ENCODE results near the gene CTNND2.

Gene CTNND2

DNA sequence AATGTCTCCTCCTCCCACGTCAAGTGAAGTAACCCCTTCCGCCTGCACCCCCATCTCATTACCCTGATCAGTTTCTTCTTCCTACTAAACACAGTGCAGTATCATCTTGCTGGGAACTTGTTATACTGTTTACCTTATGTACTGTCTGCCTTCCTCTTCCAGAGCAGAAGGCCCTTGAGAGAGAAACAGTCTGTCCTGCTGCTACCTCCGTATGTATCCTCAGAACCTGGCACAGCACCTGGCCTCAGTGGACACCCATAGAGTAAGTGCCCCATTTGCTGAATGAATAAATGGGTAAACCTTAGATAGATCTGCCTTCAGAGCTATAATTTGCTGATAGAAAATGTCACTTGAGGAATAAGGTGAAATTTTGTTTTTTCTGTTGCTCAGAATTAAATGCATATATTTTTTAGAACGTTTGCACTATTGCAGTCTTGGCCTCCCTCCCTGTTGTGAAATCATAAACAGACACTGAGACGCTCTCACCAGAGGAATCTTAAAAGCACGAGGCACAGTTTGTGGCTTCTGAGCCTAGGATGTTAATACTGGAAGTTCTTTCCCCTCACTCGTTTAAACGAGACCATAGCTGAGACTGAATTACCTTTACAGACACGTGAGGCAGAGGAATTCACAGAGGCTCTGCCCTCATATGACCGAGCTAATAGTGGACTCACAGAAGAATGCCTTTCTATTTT is 920.1 kb downstream of the CTNND2 start:
- Histone ChIP-seq H3K36me3 (ENCODE audit: insufficient read depth, low read length) (peaks cover 22% of the 10 kb centered on the region), H2AFZ (ENCODE audit: low read depth, low read length) (no peak overlapping the region), H3K27me3 (ENCODE audit: insufficient read depth, low read length) (no peaks in the 10 kb centered on the region), H3K9me3 (ENCODE audit: low read length) (no peaks in the 10 kb centered on the region), H3K4me1 (ENCODE audit: insufficient read depth, low read length) (no peaks in the 10 kb centered on the region), H3K4me3 (ENCODE audit: low read length) (no peak overlapping the region)

GRCh38 chr5:10982626-10983025 is 921.6 kb downstream of the CTNND2 start:
- H3K27me3 ChIP-seq (ENCODE audit: insufficient read depth, low read length): no peaks in the 10 kb centered on the region
- no peaks in the 10 kb centered on the region for H3K9me3 ChIP-seq (ENCODE audit: low read length)
- H3K36me3 ChIP-seq (ENCODE audit: insufficient read depth, low read length): peaks cover 31% of the 10 kb centered on the region
- H2AFZ ChIP-seq (ENCODE audit: low read depth, low read length): no peak overlapping the region
- no peak overlapping the region for H3K4me3 ChIP-seq (ENCODE audit: low read length)
- H3K4me1 ChIP-seq (ENCODE audit: insufficient read depth, low read length): no peaks in the 10 kb centered on the region

DNA sequence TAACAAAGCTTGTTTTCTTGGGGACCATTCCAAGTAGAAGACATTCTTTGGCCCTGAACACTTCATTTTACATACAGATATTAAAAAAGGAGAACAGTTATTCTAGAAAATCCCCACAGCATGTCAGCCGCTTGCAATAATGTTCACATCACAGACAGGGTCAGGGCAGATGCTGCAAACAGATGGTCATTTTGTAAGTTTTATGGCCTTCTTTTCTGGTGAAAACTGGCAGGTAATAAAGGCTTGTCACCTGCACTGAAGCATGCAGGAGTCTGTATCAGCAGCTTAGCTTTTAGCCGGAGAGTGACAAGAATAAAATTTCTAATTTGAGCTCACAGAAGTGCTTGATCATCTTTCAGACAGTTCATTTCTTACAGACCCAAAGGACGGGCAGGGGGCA is 922.3 kb downstream of the CTNND2 start:
- Histone ChIP-seq H3K9me3 (ENCODE audit: low read length) (no peaks in the 10 kb centered on the region), H3K27me3 (ENCODE audit: insufficient read depth, low read length) (no peaks in the 10 kb centered on the region), H3K4me1 (ENCODE audit: insufficient read depth, low read length) (no peaks in the 10 kb centered on the region), H3K36me3 (ENCODE audit: insufficient read depth, low read length) (peaks cover 31% of the 10 kb centered on the region), H2AFZ (ENCODE audit: low read depth, low read length) (no peak overlapping the region), H3K4me3 (ENCODE audit: low read length) (no peak overlapping the region)

- Histone ChIP-seq H3K4me3 (ENCODE audit: low read length) (no peak overlapping the region), H3K36me3 (ENCODE audit: insufficient read depth, low read length) (peaks cover 43% of the 10 kb centered on the region), H3K27me3 (ENCODE audit: insufficient read depth, low read length) (no peaks in the 10 kb centered on the region), H3K9me3 (ENCODE audit: low read length) (peaks cover 6% of the 10 kb centered on the region), H2AFZ (ENCODE audit: low read depth, low read length) (no peak overlapping the region), H3K4me1 (ENCODE audit: insufficient read depth, low read length) (no peaks in the 10 kb centered on the region)
These were observed 927.2 kb downstream of the CTNND2 start for GRCh38 chr5:10977011-10977410.

GRCh38 chr5:10975945-10976344 is 928.3 kb downstream of the CTNND2 start:
- Histone ChIP-seq H3K4me1 (ENCODE audit: insufficient read depth, low read length) (no peaks in the 10 kb centered on the region), H3K9me3 (ENCODE audit: low read length) (peaks cover 6% of the 10 kb centered on the region), H3K27me3 (ENCODE audit: insufficient read depth, low read length) (no peaks in the 10 kb centered on the region), H3K36me3 (ENCODE audit: insufficient read depth, low read length) (peaks cover 33% of the 10 kb centered on the region), H3K4me3 (ENCODE audit: low read length) (no peak overlapping the region), H2AFZ (ENCODE audit: low read depth, low read length) (no peak overlapping the region)

GRCh38 chr5:10974850-10975249 is 929.4 kb downstream of the CTNND2 start:
- Histone ChIP-seq H2AFZ (ENCODE audit: low read depth, low read length) (no peak overlapping the region), H3K9me3 (ENCODE audit: low read length) (peaks cover 6% of the 10 kb centered on the region), H3K36me3 (ENCODE audit: insufficient read depth, low read length) (peaks cover 33% of the 10 kb centered on the region), H3K4me3 (ENCODE audit: low read length) (no peak overlapping the region), H3K27me3 (ENCODE audit: insufficient read depth, low read length) (no peaks in the 10 kb centered on the region), H3K4me1 (ENCODE audit: insufficient read depth, low read length) (peaks cover 11% of the 10 kb centered on the region)

DNA sequence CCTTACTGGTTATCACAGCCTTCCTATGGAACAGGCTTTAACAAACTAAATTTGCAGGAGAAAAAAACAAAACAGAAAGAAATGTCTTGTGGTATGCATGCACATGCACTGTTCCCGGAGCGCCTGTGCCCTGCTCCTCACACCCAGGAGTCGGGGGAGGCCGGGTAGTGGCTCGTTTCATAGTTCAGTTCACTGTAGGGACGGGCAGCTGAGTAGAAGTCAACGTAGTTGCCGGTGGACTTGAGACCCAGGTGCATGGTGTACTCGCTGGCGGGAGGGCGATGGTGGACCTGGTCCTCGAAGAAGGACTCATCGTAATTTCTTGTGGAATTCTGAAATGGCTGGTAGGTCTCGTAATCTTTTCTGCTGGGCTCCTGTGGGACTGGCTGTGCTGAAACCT is 930.9 kb downstream of the CTNND2 start:
- Histone ChIP-seq H3K4me1 (ENCODE audit: insufficient read depth, low read length) (peaks cover 19% of the 10 kb centered on the region), H3K36me3 (ENCODE audit: insufficient read depth, low read length) (peaks cover 24% of the 10 kb centered on the region), H3K9me3 (ENCODE audit: low read length) (peaks cover 6% of the 10 kb centered on the region), H3K4me3 (ENCODE audit: low read length) (no peak overlapping the region), H3K27me3 (ENCODE audit: insufficient read depth, low read length) (no peaks in the 10 kb centered on the region), H2AFZ (ENCODE audit: low read depth, low read length) (no peak overlapping the region)

DNA sequence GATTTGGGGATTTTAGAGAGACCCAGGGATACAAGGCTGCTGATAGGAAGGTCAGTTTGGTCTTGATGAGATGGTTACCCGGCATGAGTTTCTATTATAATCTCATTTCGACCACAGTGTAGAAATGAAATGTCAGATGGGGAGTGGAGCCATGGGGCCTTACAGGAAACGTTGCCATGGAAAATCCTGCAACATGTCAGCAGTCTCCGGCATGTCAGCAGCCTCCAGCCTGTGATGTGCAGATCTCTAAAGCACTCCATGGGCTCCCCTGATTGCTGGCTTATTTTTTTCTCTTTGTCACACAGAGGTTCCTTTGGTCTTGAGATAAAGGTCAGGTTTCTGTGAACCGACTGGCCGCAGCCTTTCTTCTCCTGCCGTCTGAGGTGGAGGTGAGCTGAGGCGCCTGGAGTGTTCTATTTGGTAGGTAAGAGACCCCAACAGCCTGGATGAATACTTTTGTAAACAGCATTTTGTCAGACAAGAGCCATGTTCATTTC is 934.5 kb downstream of the CTNND2 start:
- H3K27me3 ChIP-seq (ENCODE audit: insufficient read depth, low read length): no peaks in the 10 kb centered on the region
- peaks cover 19% of the 10 kb centered on the region for H3K4me1 ChIP-seq (ENCODE audit: insufficient read depth, low read length)
- peaks cover 13% of the 10 kb centered on the region for H3K36me3 ChIP-seq (ENCODE audit: insufficient read depth, low read length)
- H2AFZ ChIP-seq (ENCODE audit: low read depth, low read length): no peak overlapping the region
- H3K9me3 ChIP-seq (ENCODE audit: low read length): peaks cover 6% of the 10 kb centered on the region
- H3K4me3 ChIP-seq (ENCODE audit: low read length): no peak overlapping the region

GRCh38 chr5:10964806-10965205 is 939.4 kb downstream of the CTNND2 start:
- no peak overlapping the region for H3K4me3 ChIP-seq (ENCODE audit: low read length)
- H3K36me3 ChIP-seq (ENCODE audit: insufficient read depth, low read length): no peaks in the 10 kb centered on the region
- H3K9me3 ChIP-seq (ENCODE audit: low read length): no peaks in the 10 kb centered on the region
- H2AFZ ChIP-seq (ENCODE audit: low read depth, low read length): no peak overlapping the region
- H3K27me3 ChIP-seq (ENCODE audit: insufficient read depth, low read length): no peaks in the 10 kb centered on the region
- H3K4me1 ChIP-seq (ENCODE audit: insufficient read depth, low read length): peaks cover 8% of the 10 kb centered on the region

- Histone ChIP-seq H3K4me1 (ENCODE audit: insufficient read depth, low read length) (no peaks in the 10 kb centered on the region), H2AFZ (ENCODE audit: low read depth, low read length) (no peak overlapping the region), H3K27me3 (ENCODE audit: insufficient read depth, low read length) (no peaks in the 10 kb centered on the region)
These were observed 945.5 kb downstream of the CTNND2 start for GRCh38 chr5:10958728-10959127.

GRCh38 chr5:10949856-10950630 is 954.2 kb downstream of the CTNND2 start:
- no peak overlapping the region for H2AFZ ChIP-seq (ENCODE audit: low read depth, low read length)
- no peaks in the 10 kb centered on the region for H3K36me3 ChIP-seq (ENCODE audit: insufficient read depth, low read length)
- no peak overlapping the region for H3K4me3 ChIP-seq (ENCODE audit: low read length)

More at GRCh38 chr5:10958728-10959127, 945.5 kb downstream of the CTNND2 start:
- Histone ChIP-seq H3K4me3 (ENCODE audit: low read length) (no peak overlapping the region), H3K9me3 (ENCODE audit: low read length) (peaks cover 1% of the 10 kb centered on the region), H3K36me3 (ENCODE audit: insufficient read depth, low read length) (no peaks in the 10 kb centered on the region)

DNA sequence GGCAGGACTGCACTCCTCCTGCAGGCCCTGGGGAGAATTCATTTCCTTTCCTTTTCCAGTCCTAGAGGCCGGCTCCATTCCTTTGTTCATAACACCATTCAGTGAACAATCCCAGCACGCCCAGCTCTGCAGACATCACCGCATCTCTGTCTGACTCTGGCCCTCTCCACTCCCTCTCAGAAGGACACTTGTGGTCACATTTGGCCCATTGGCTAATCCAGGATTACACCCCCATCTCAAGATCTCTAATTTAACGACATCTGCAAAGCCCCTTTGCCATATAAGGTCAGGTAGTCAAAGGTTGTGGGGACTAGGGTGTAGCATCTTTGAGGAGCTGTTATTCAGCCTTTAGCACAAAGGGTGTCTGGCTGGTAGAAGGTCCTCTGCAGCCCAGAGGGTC is 958.2 kb downstream of the CTNND2 start:
- H3K4me1 ChIP-seq (ENCODE audit: insufficient read depth, low read length): no peaks in the 10 kb centered on the region
- H3K27me3 ChIP-seq (ENCODE audit: insufficient read depth, low read length): no peaks in the 10 kb centered on the region
- H3K9me3 ChIP-seq (ENCODE audit: low read length): no peaks in the 10 kb centered on the region
- no peak overlapping the region for H3K4me3 ChIP-seq (ENCODE audit: low read length)
- no peaks in the 10 kb centered on the region for H3K36me3 ChIP-seq (ENCODE audit: insufficient read depth, low read length)
- H2AFZ ChIP-seq (ENCODE audit: low read depth, low read length): no peak overlapping the region

More at GRCh38 chr5:10949856-10950630, 954.2 kb downstream of the CTNND2 start:
- Histone ChIP-seq H3K9me3 (ENCODE audit: low read length) (no peaks in the 10 kb centered on the region), H3K27me3 (ENCODE audit: insufficient read depth, low read length) (no peaks in the 10 kb centered on the region), H3K4me1 (ENCODE audit: insufficient read depth, low read length) (no peaks in the 10 kb centered on the region)

DNA sequence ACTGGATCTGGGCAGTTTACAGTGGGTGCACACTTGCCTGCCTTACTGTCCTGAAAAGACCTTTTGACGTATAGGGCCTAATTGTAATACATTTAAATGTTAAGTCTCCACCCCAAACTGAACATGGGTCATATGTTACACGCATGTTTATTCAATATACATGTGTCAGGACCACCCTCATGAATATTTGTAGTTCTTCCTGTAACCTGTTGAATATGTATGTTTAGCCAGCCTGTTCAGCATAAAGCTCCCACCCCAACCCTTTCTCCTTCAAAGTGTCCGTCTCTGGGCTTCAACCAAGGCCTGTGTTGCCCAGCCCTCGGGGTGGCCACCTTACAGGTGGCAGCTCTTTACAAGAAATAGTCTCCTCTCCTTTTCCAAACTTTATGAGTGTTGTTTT is 962.3 kb downstream of the CTNND2 start:
- Histone ChIP-seq H3K9me3 (ENCODE audit: low read length) (no peaks in the 10 kb centered on the region), H3K36me3 (ENCODE audit: insufficient read depth, low read length) (no peaks in the 10 kb centered on the region), H2AFZ (ENCODE audit: low read depth, low read length) (no peak overlapping the region), H3K4me3 (ENCODE audit: low read length) (no peak overlapping the region), H3K27me3 (ENCODE audit: insufficient read depth, low read length) (no peaks in the 10 kb centered on the region), H3K4me1 (ENCODE audit: insufficient read depth, low read length) (no peaks in the 10 kb centered on the region)

All from neuron (in vitro differentiated cells).